ENCODE measurements around the gene ETFB. TPM values are rescaled to one million over a fixed set of nuclear protein-coding genes. Genes with fewer than 3 reads are reported as not detected.

Gene ETFB
- total RNA-seq, 2 experiments from 2014 or later = 137 to 141 TPM

- DNase-seq (no peak), ATAC-seq (no peak)
- ChIA-PET CTCF (interaction anchor here (1.0 to 1.4 kb wide), 2 partner anchors 9 to 168 kb away, joined by 3 to 4 read pairs; no protein-coding TSS in a partner anchor), POLR2A (no interaction called here)
- Mint-ChIP-seq H3K4me3 (no peak overlapping the region), H3K27me3 (ENCODE audit: low read depth) (no peaks in the 10 kb centered on the region), H3K36me3 (ENCODE audit: low read depth) (peaks cover 38% of the 10 kb centered on the region), H3K27ac (peak overlapping the region; percentile 31), H3K9me3 (ENCODE audit: insufficient read depth) (no peaks in the 10 kb centered on the region), H3K4me1 (ENCODE audit: low read depth) (peaks cover 6% of the 10 kb centered on the region)
Measured at GRCh38 chr19:51347209-51347928, 18.8 kb downstream of the ETFB start.

DNA sequence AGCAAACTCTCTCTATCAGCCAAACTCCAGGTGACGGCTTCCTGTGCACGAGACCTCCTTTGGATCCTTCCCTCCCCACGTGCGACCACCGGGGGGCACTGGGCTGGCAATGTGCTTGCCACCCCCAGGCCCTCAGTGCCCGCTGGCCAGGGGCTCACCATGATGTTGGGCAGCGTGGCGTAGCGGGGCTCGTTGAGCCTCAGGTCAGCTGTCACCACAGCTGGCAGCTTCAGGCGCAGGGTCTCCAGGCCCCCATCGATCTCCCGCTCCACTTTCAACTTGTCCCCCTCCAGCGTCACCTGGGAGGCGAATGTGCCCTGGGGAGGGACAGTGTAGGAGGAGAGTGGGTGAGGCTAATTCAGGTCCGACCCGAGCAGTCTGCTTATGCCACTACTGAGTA lies 19.4 kb downstream of the ETFB start:
- CTCF ChIA-PET = interaction anchor here (1.0 kb wide), 1 partner anchor 9 kb away, joined by 3 read pairs; no protein-coding TSS in a partner anchor
- H3K4me3 Mint-ChIP-seq = no peak overlapping the region
- DNase-seq = no peak
- no peaks in the 10 kb centered on the region for H3K9me3 Mint-ChIP-seq (ENCODE audit: insufficient read depth)
- ATAC-seq = no peak
- POLR2A ChIA-PET = no interaction called here
- peaks cover 6% of the 10 kb centered on the region for H3K4me1 Mint-ChIP-seq (ENCODE audit: low read depth)
- H3K36me3 Mint-ChIP-seq (ENCODE audit: low read depth) = peaks cover 33% of the 10 kb centered on the region
- H3K27me3 Mint-ChIP-seq (ENCODE audit: low read depth) = no peaks in the 10 kb centered on the region
- H3K27ac Mint-ChIP-seq = no peak overlapping the region

DNA sequence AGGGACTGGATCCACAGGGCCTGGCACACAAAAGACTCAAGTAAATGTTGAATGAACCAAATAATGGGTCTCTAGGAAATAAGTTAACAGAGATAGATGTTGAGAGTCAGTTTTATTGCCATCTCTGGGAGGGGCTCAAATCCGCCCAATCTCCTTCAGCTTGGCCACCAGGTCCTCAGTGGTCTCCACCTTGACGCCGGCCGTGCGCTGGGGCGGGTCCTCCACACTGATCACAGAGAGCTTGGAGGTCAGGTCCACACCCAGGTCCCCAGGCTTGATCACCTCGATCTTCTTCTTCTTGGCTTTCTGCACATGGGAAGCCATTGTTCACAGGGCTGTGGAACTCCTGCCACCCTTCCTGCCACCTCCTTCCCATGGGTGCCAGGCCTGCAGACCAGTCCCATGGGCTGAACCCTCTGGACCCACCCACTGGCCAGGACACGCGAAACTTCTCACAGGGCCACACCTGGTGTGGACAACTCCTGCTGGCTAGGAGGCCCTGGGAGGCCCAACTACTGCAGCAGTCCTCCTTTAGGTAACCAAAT lies 21.0 kb downstream of the ETFB start:
- no peak overlapping the region for H3K4me3 Mint-ChIP-seq
- CTCF ChIA-PET = no interaction called here
- no peak overlapping the region for H3K27ac Mint-ChIP-seq
- H3K36me3 Mint-ChIP-seq (ENCODE audit: low read depth) = peaks cover 26% of the 10 kb centered on the region
- DNase-seq = no peak
- no peak for ATAC-seq
- no peaks in the 10 kb centered on the region for H3K9me3 Mint-ChIP-seq (ENCODE audit: insufficient read depth)
- peaks cover 3% of the 10 kb centered on the region for H3K27me3 Mint-ChIP-seq (ENCODE audit: low read depth)
- POLR2A ChIA-PET = no interaction called here
- H3K4me1 Mint-ChIP-seq (ENCODE audit: low read depth) = peaks cover 9% of the 10 kb centered on the region

GRCh38 chr19:51342631-51343569 lies 23.3 kb downstream of the ETFB start:
- CTCF ChIA-PET = interaction anchor here (0.8 to 5.3 kb wide), 3 partner anchors 23 to 98 kb away, joined by 3 to 38 read pairs (median 7); partner anchors contain the start of gene ETFB
- no peak for ATAC-seq
- Mint-ChIP-seq H3K27me3 (ENCODE audit: low read depth) (peaks cover 3% of the 10 kb centered on the region), H3K4me3 (no peak overlapping the region), H3K4me1 (ENCODE audit: low read depth) (peaks cover 24% of the 10 kb centered on the region), H3K36me3 (ENCODE audit: low read depth) (peaks cover 23% of the 10 kb centered on the region), H3K27ac (no peak overlapping the region), H3K9me3 (ENCODE audit: insufficient read depth) (no peaks in the 10 kb centered on the region)
- POLR2A ChIA-PET = interaction anchor here (3.3 kb wide), 1 partner anchor 22 kb away, joined by 12 read pairs; no protein-coding TSS in a partner anchor
- DNase-seq = no peak

GRCh38 chr19:51341976-51342580 lies 24.1 kb downstream of the ETFB start, which contains the start of gene VSIG10L:
Gene VSIG10L (minus strand): TSS chr19:51342139. CDS start chr19:51342124, 15 bp downstream.
- DNase-seq = no peak
- Mint-ChIP-seq H3K27ac (peak within 1 kb of the TSS; percentile 1), H3K4me3 (peak within 1 kb of the TSS; percentile 42), H3K27me3 (ENCODE audit: low read depth) (peaks cover 3% of the 10 kb centered on the region), H3K36me3 (ENCODE audit: low read depth) (peaks cover 20% of the 10 kb centered on the region), H3K4me1 (ENCODE audit: low read depth) (peaks cover 24% of the 10 kb centered on the region), H3K9me3 (ENCODE audit: insufficient read depth) (no peaks in the 10 kb centered on the region)
- no peak for ATAC-seq
- ChIA-PET CTCF (interaction anchor here (0.9 to 5.3 kb wide), 6 partner anchors 21 to 99 kb away, joined by 3 to 38 read pairs (median 4); partner anchors contain the start of gene ETFB), POLR2A (interaction anchor here (1.4 to 3.3 kb wide), 2 partner anchors 23 to 30 kb away, joined by 5 to 12 read pairs; partner anchors contain the start of gene NKG7)

DNA sequence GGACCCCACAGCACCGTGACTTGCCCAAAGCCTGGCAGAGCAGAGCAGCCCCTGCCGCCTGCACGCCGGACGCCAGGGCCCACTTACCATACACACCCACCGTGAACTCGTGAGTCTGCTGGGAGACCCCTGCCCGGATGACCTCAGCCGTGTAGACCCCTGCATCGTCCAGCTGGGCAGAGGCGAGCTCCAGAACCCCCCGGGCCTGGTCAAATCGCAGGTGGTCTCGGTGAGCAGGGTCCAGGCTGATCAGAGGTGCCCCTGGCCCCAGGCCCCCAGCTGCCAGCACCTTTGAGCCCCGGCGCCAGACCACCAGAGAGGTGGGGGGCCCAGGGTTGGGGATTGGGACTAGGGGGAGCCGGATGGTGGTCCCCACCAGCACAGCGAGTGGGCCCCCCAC lies 25.1 kb downstream of the ETFB start:
- ChIA-PET CTCF (interaction anchor here (0.9 to 5.3 kb wide), 7 partner anchors 18 to 100 kb away, joined by 3 to 38 read pairs (median 3); partner anchors contain the start of gene ETFB), POLR2A (interaction anchor here (0.9 to 3.3 kb wide), 3 partner anchors 9 to 31 kb away, joined by 4 to 12 read pairs (median 5); partner anchors contain the start of gene NKG7)
- H3K27me3 Mint-ChIP-seq (ENCODE audit: low read depth) = peaks cover 6% of the 10 kb centered on the region
- DNase-seq (no peak), ATAC-seq (no peak)
- H3K36me3 Mint-ChIP-seq (ENCODE audit: low read depth) = peaks cover 11% of the 10 kb centered on the region
- H3K27ac Mint-ChIP-seq = no peak overlapping the region
- H3K9me3 Mint-ChIP-seq (ENCODE audit: insufficient read depth) = no peaks in the 10 kb centered on the region
- peaks cover 24% of the 10 kb centered on the region for H3K4me1 Mint-ChIP-seq (ENCODE audit: low read depth)
- H3K4me3 Mint-ChIP-seq = peak overlapping the region; percentile 42

GRCh38 chr19:51339687-51340656 lies 26.2 kb downstream of the ETFB start:
- Mint-ChIP-seq H3K4me1 (ENCODE audit: low read depth) (peaks cover 24% of the 10 kb centered on the region), H3K27me3 (ENCODE audit: low read depth) (peaks cover 6% of the 10 kb centered on the region), H3K27ac (peak overlapping the region; percentile 78), H3K4me3 (peak overlapping the region; percentile 86), H3K9me3 (ENCODE audit: insufficient read depth) (no peaks in the 10 kb centered on the region), H3K36me3 (ENCODE audit: low read depth) (peaks cover 6% of the 10 kb centered on the region)
- peak; percentile 80 for ATAC-seq
- peak; percentile 96 for DNase-seq
- CTCF ChIA-PET = interaction anchor here (0.8 to 5.3 kb wide), 18 partner anchors 9 to 101 kb away, joined by 3 to 38 read pairs (median 6); partner anchors contain the start of genes C19orf84, ETFB, NKG7 and SIGLEC10
- POLR2A ChIA-PET = interaction anchor here (0.6 to 3.3 kb wide), 4 partner anchors 10 to 55 kb away, joined by 3 to 14 read pairs (median 8); no protein-coding TSS in a partner anchor

GRCh38 chr19:51339313-51339686 lies 26.9 kb downstream of the ETFB start:
- Mint-ChIP-seq H3K4me3 (peak overlapping the region; percentile 86), H3K9me3 (ENCODE audit: insufficient read depth) (no peaks in the 10 kb centered on the region), H3K27me3 (ENCODE audit: low read depth) (peaks cover 6% of the 10 kb centered on the region), H3K36me3 (ENCODE audit: low read depth) (peaks cover 2% of the 10 kb centered on the region), H3K27ac (peak overlapping the region; percentile 78), H3K4me1 (ENCODE audit: low read depth) (peaks cover 20% of the 10 kb centered on the region)
- CTCF ChIA-PET = interaction anchor here (0.8 to 5.3 kb wide), 16 partner anchors 10 to 101 kb away, joined by 3 to 38 read pairs (median 6); partner anchors contain the start of genes C19orf84, ETFB, NKG7 and SIGLEC10
- no peak for DNase-seq
- POLR2A ChIA-PET = interaction anchor here (2.1 to 3.3 kb wide), 2 partner anchors 25 to 55 kb away, joined by 12 to 14 read pairs; no protein-coding TSS in a partner anchor
- peak; percentile 15 for ATAC-seq

- Mint-ChIP-seq H3K4me3 (peak overlapping the region; percentile 86), H3K27ac (peak overlapping the region; percentile 78), H3K27me3 (ENCODE audit: low read depth) (peaks cover 6% of the 10 kb centered on the region), H3K9me3 (ENCODE audit: insufficient read depth) (no peaks in the 10 kb centered on the region), H3K4me1 (ENCODE audit: low read depth) (peaks cover 20% of the 10 kb centered on the region), H3K36me3 (ENCODE audit: low read depth) (no peaks in the 10 kb centered on the region)
- ATAC-seq (peak; percentile 81), DNase-seq (peak; percentile 92)
- ChIA-PET POLR2A (interaction anchor here (2.1 kb wide), 1 partner anchor 56 kb away, joined by 14 read pairs; no protein-coding TSS in a partner anchor), CTCF (interaction anchor here (0.8 to 5.3 kb wide), 22 partner anchors 9 to 102 kb away, joined by 3 to 38 read pairs (median 4); partner anchors contain the start of genes C19orf84, ETFB, NKG7 and SIGLEC10)
Measured at GRCh38 chr19:51338563-51339312, 27.4 kb downstream of the ETFB start.
